Activated CD4-positive, alpha-beta T cell treated with anti-CD3 and anti-CD28 coated beads for 48 hours (primary cell): Measurements from ENCODE around the gene FXYD1.
"Not testable (repeated sequence)": the region's sequence is repeated elsewhere in the genome, so short reads cannot be mapped to it uniquely, and the experiment has no call there.

Experiments used
- DNase-seq: peaks from one replicate; pipeline ENCODE4 v3.0.0-alpha.2; 2020

FXYD1 gene

DNA sequence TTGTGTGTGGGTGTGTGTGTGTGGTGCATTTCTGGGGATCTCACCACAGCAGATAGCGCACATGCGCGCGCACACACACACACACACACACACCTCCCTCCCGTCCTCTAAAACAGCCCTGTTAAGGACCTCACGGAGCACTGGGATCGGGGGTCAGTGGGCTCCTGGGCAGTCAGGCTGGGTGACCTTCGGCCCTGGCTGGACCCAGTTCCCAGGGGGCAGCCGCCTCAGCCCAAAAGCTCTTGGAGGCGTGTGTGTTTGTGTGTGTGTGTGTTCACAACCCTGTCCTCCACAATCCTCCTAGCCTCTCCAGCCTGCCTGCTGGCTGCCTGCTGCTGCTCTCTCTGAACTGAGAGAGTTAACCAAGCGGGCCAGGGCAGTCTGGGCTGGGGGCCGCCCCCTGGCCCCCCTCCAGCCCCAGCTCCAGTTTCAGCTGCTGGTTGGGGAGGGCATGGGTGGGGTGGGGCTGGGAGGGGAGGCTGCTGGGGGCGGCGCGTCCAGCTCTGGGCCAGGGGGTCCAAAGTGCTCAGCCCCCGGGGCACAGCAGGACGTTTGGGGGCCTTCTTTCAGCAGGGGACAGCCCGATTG lies at the start of gene FXYD1:
Gene FXYD1, plus strand, starts transcription at position 520 of the 588 bp plus-strand sequence. CDS start 1,256 bp downstream, outside the sequence.
- no peak for DNase-seq

DNA sequence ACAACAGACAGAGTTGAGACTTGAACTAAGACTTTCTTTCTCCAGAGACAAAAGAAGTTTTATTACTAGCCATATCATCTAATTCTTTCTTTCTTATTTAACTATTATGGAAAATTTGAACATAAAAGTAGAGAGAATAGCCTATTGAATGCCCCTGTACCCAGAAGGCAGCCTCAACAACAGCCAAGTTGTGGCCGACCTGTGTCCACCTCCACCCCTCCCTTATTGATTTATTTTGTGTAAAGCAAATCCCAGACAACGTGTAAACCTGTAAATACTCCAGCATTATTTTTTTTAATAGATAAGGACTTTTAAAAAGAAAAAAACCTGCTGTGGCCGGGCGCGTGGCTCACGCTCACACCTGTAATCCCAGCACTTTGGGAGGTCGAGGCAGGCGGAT lies 49.1 kb upstream of the FXYD1 start:
- no peak for DNase-seq

DNA sequence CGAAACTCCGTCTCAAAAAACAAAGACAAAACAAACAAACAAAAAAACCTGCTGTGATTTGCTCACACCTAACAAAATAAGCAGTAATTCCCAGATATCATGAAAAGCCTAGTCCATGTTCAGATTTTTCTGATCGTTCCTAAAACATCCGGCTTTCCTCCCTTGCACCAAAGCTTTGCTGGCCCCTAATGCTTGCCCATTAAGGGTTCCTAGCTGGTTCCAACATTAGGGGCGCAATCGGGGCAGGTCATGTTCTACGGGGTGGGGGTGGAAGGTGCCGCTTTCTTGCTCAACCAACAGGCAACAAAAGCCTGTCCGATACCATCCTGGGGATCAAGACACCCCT lies 48.5 kb upstream of the FXYD1 start:
- no peak for DNase-seq

DNA sequence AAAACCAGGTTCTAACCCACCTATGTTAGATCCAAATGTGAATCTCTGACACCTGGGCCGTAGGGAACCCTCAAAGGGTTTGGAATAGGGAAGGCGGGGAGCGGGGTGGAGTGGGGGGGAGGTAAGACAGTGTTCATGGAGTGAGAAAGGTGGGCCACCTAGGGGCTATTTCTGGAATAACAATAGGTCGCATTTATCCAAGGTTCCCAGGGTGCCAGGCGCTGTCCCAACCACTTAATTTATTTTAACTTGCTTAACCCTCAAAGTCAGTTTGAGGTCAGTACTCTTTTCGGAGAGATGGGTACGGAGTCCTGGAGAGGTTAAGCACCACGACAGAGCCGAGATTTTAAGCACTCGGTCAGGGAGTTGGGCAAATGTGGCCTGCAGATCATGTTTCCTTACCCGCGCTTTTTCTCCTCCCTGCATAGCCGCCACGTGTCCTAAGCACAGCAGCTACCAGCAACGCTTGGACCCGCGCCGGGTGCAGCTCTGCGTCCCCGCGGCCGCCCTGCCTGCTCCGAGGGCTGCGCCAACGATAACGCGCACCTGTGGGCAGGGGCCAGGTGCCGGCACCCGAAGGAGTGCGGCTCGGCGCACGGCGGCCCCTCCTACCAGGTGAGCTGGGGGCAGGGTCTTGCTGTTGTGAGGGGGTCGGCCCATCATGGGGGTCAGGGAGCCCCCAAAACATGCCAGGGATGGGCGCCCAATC lies 48.0 kb upstream of the FXYD1 start:
- DNase-seq: peak; percentile 63

DNA sequence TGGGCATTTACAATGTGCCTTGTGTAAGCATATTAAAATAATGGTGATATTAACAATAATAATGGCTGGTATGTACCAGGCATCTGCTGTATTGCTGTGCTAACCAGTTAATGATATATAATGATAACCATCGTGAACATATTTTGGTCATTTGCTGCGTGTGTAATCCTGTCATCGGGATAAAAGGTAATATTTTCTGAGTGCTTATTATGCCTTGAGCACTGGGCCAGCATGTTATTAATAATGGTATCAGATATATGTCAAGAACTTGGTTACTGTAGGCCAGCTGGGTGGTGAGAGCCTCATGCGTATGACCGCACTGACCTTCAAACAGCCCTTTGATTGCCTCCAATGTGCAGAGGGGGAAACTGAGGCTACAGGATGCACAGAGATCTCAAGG lies 45.2 kb upstream of the FXYD1 start:
- no peak for DNase-seq

DNA sequence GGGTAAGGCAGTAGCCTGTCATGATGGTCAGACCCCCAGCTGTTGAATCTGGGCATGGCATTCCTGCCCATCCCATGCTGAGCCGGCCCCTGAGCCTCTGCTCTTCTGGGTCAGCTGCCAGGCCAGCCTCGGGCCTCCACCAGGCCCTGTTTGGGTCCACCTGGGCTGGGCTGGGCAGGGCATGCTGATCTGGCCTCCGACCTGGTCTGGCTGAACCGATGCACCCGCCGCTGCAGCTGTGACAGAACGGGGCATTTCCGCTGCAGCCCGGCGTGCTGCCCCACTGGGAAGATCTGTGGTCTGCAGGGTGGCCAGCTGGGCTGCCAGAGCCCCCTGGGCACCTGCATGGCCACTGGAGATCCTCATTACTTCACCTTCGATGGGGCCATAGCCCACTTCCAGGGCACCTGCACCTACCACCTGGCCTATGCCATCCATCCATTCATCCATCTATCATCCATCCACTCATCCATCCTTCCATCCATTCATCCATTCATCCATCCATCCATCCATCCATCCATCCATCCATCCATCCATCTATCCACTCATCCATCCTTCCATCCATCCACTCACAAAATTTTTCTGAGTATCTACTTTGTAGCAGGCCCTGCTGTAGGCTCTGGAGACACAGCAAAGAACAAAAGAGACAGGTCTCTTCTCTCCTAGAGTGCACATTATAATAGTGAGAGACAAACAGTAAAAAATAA lies 44.5 kb upstream of the FXYD1 start:
- no peak for DNase-seq

DNA sequence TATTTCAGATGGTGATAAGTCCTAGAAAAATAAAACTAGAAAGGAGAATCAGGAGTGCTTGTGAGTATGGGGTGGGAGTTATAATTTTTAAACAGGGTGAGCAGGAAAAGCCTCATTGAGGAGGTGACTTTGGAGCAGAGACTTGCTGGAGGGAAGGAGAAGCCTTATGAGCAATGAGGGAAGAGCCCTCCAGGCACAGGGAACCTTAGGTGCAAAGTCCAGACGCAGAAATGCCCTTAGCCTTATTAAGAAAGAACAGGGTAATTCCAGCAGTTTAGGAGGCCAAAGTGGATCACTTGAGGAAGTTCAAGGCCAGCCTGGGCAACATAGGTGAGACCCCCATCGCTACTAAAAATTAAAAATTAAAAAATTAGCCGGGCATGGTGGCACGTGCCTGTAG lies 44.0 kb upstream of the FXYD1 start:
- DNase-seq: no peak

DNA sequence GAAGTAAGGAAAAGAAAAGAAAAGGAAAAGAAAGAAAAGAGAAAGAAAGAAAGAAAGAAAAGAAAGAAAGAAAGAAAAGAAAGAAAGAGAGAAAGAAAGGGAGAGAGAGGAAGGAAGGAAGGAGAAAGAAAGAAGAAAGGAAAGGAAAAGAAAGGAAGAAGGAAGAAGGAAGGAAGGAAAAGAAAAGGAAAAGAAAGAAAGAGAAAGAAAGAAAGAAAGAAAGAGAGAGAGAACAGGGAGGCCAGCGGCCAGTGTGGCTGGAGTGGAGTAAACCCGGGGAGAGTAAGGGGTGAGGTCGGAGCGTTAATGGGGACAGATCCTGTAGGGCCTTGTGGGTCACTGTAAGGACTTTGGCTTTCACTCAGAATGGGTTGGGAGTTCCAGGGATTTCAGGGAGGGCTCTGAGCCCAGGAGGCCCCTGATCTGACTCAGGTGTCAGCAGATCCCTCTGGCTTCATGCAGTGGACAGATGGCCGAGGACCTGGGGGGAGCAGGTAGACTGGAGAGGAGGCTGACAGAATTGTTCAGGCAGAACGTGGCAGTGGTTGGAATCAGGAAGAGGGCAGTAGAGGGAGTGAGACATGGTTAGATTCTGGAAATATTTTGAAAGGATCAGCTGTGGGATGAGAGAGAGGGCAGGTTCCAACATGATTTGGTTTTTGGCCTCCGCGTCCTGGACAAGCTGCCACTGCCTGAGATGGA lies 42.8 kb upstream of the FXYD1 start:
- no peak for DNase-seq

DNA sequence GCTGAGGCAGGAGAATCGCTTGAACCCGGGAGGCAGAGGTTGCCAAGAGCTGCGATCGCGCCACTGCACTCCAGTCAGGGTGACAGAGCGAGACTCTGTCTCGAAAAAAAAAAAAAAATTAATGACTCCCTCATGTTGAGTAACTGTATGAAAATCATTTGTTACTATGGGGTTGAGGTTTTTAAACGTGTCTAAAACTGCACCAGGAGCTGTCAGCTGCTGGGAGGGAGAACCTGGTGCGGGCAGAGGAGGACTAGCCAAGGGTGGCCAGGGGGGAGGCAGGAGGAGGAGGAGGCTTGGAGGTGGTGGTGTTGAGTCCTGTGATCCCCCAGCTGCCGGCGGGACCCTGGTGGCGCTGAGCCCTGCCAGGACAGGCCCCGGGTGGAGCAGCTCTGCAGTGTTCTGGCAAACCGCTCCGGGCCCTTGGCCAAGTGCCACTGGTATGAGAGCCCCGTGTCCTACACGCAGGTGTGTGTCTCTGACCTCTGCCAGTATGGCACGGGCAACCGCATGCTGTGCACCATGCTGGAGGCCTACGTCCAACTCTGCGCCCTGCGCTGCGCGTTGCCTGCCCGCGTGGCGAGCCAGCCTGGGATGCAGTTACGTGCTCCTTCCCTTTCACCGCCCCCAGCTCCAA lies 40.1 kb upstream of the FXYD1 start:
- DNase-seq: no peak

DNA sequence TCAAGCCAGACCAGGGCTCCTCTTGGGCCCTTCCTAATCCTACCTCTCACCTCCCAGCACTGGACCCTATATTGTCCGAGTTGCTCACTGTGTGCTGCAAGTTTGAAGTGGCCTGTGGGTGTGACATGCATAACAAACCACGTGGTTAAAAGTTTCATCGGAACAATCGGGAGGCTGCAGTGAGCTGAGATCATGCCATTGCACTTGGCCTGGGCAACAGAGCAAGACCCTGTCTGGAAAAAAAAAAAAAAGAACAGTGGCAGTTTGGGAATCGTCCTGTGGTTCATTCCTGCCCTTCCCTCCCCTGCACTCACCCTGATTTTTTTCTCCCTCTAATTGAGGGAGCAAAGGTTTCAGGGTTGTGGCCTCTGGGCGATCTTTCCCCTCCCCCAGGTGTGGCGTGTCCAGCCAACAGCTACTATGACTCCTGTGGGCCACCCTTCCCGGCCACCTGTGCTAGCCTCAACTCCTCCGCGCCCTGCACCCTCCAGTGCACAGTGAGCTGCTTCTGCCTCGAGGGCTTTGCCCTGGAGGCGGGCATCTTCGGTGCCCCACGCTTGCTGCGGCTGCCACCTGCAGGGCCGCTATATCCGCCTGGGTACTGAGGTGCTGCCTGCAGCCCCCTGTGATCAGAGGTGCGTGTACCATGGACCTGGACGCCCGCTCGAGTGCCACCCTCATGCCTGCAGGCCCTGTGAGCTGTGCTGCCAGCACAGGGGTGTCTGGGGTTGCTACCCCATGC lies 39.3 kb upstream of the FXYD1 start:
- DNase-seq: no peak

DNA sequence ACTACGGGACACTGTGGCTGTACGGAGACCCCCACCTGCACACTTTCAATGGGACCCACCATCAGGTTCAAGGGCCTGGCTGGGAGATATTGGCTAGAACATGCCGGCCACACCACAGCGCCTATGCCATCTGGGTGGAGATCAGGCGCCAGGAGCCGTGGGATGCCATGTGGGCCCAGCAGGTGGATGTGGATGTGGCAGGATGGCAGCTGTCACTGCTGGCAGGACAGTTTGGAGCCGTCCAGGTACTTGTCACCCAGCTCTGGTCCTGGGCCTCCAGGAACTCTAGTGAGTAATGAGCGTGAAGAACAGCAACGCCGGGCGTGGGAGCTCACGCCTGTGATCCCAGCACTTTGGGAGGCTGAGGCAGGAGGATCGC lies 38.7 kb upstream of the FXYD1 start:
- DNase-seq: no peak

DNA sequence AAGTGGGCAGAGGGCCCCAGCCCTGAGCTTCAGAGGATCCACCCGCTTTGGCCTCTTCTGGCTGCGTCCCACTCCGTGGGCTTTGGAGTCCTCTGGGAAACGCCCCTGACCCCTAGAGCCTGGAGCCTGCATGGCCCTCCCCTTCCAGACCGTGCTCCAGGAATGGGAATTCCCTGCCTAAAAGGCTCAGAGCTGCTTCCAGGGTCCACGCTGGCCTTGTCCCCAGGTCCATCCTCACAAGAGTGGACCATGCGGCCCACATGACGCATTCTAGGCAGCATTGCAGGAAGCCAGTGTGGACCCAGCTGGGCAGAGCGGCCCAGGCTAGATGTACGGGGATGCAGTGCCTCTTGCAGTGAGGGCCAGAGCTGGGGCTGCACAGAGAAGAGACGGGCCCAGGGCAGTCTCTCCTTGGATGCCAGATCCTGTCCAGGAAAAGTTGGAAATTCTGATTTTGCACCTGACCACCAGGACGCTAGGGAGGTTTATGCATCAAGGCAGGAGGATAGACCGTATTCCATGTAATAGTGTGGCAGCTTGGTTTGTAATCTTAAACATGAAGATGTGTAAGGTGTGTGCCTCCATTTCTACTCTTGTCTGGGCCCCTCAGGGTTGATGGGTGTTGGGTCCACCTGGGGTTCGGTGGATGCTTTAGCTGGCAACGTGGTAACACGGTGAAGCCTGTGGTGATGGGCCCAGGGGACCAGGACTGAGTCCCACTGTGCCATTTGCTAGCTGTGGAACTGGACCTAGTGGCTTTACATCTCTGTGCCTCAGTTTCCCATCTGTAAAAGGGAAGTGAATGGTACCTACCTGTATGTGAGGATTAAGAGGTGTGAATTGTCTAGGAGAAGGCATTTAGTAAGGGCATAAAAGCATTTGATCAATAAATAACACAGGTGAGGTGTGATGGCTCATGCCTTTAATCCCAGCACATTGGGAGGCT lies 37.8 kb upstream of the FXYD1 start:
- DNase-seq: no peak

DNA sequence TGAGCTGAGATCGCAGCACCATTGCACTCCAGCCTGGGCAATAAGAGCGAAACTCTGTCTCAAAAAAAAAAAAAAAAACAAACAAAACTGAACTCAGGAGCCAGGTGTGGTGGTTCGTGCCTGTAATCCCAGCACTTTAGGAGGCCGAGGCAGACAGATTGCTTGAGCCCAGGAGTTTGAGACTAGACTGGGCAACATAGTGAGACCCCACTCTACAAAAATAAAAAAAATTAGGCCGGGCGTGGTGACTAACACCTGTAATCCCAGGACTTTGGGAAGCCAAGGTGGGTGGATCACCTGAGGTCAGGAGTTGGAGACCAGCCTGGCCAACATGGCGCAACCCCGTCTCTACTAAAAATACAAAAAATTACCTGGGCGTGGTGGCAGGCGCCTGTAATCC lies 36.7 kb upstream of the FXYD1 start:
- DNase-seq: not testable (repeated sequence)

DNA sequence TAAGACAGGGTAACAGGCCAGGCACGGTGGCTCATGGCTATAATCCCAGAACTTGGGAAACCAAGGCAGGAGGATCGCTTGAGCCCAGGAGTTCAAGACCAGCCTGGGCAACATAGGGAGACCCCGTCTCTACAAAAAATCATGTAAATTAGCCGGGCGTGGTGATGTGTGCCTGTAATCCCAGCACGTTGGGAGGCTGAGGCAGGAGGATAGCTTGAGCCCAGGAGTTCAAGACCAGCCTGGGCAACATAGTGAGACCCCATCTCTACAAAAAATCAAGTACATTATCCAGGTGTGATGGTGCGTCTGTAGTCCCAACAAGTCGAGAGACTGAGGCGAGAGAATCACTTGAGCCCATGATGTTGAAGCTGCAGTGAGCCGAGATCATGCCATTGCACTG lies 35.0 kb upstream of the FXYD1 start:
- not testable (repeated sequence) for DNase-seq

DNA sequence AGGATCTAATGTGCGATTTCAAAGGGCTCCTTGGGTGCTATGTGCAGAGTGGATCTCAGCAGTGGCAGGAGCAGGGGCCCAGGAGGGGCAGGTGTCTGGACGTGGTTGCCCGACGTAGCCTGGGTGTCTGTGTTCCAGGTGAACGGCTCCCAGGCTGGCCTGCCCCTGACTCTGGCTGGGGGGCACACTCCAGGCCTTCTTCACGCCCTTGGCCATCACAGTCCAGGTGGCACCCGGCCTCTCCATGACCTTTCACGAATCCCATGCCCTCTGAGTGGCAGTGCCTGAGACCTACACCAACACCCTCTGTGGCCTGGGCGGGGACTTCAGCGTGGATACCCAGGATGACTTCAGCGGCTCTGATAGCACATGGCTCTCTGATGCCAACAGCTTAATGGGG lies 34.3 kb upstream of the FXYD1 start:
- no peak for DNase-seq

DNA sequence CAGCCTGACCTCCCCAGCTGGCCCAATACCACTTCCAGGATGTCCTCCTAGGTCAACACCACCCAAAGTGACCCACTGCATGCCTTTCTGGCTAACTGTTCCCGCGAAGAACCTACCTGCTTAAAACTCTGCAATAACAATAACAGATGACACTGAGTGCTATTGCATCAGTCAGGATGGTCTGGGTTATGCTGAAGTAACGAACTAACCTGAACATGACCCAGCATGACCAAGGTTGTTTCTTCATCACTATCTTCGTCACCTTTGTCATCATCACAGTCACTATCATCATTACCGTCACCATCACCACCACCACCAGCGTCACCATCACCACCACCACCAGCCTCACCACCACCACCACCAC lies 33.6 kb upstream of the FXYD1 start:
- DNase-seq: no peak

DNA sequence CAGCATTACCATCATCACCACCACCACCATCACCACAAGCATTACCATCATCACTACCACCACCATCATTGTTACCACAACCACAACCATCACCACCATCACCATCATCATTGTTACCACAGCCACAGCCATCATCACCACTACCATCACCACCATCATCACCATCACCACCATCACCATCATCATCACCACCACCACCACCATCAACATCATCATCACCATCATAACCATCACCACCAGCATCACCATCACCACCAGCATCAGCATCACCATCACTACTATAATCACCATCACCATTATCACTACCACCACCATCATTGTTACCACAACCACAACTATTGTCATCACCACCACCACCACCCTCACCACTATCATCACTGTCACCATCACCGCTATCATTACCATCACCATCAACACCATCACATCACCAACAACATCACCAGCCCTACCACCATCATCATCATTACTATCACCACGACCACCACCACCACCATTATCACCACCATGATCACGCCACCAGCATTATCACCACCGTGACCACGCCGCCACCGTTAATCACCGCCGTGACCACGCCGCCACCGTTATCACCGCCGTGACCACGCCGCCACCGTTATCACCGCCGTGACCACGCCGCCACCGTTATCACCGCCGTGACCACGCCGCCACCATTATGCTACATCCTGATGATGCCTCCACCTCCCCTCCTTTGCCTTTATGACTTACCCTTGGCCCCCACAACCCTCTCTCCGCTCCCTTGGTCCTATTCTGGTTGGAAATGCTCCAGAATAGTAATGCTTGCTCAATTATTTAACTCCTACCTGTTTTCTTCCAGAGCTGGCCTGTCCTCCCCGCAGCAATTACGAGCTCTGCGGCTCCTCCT lies 33.0 kb upstream of the FXYD1 start:
- DNase-seq: no peak

DNA sequence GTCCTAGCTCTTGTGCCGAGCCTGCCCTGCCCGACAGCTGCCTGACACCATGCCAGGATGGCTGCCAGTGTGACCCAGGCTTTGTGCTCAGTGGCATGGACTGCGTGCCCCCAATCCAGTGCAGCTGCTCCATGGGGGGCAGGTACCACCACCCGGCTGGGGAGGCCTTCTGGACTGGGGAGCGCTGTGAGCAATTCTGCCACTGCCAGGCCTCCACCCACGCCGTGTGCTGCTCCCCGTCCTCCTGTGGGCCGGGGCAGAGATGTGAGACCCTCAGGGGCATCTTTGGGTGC lies 32.4 kb upstream of the FXYD1 start:
- no peak for DNase-seq

DNA sequence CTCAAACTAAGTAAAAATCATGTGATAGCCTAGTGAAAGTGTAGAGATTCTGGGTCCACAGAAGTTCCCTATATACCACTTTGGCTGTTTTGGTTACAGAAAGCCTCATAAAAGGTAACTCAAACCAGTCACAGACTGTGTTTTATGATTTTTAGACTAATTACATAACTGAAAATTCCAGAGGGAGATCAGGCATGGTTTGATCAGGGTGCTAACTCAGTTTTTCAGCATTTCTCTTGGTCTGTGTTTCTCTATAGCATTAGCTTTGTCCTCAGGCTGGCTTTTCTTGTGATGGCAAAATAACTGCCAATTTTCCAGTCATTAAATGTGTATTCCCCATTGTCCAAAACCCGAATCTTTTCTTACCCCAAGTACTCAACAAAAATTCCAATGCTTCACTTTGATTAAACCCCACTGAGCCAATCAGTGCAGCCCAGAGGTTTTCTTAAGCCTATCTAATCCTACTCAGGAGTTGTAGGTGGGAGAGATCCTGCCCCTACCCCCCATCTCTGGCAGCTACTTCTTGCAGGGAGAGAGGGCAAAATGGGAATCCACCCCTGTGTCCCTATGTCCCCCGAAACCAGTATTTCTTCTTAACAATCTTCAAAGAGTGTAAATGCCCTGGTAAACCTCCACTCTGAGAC lies 31.6 kb upstream of the FXYD1 start:
- DNase-seq: no peak

DNA sequence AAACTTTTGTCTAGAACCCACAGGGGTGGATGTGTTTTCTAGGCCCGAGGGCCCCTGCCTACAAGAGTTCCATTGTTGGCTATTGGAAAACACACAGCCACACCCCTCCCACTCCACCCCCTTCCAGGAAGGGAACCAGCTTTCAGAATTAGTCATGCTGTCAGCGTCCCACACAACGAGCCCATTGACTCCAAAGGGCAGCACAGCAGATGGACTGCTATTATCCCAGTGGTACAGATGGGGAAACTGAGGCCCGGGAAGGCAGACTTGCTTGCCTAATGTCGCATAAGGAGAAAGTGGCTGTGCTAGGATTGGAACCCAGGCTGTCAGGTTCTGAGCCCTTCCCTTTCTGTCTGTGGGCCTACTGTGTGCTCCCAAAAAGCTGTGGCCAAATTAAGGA lies 31.1 kb upstream of the FXYD1 start:
- DNase-seq: peak; percentile 16
